Measurements from ENCODE around the gene L3MBTL3. TPM values are rescaled to one million over a fixed set of nuclear protein-coding genes. Genes with fewer than 3 reads are reported as not detected.

The L3MBTL3 gene
- total RNA-seq, 2 experiments from 2014 or later, result 29.0 to 30.1 TPM

- peaks cover 22% of the 10 kb centered on the region for H3K4me1 Mint-ChIP-seq (ENCODE audit: low read depth)
- CTCF ChIA-PET, result no interaction called here
Measured at GRCh38 chr6:130107710-130108109, 89.3 kb downstream of the L3MBTL3 start.

DNA sequence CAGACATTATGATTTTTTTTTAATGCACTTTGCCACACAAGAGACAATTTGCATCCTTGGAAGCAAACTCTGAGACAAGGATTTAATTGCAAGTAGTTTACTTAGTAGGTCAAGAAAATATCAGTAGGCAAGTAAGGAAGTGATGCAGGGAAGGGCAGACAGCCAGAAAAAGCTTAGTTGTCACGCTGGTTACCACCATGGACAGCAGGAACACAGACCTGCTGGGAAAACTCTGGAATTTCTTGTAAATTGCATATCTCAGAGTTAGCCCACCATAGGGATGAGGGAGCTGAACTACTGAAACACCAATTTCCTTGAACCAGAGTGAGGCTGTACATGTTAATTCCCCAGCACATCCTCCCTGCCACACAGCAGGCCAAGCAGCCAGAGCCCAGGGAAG is 92.7 kb downstream of the L3MBTL3 start:
- no peaks in the 10 kb centered on the region for H3K27me3 ChIP-seq (ENCODE audit: control insufficient read depth in 1 of 2, insufficient read depth in 2 of 2, low read length in 2 of 2)
- H3K27ac ChIP-seq (ENCODE audit: low read depth in 1 of 2, low read length in 2 of 2), result no peak overlapping the region
- H3K27ac Mint-ChIP-seq, result no peak overlapping the region
- H3K36me3 ChIP-seq (ENCODE audit: insufficient read depth, low read length), result peaks cover 24% of the 10 kb centered on the region
- ATAC-seq (ENCODE audit: poor library complexity) (no peak), DNase-seq (no peak)
- TF ChIP-seq CTCF (IDR thresholded peaks at IDR 0.05), result no peak
- peaks cover 4% of the 10 kb centered on the region for H3K9me3 Mint-ChIP-seq
- H3K4me3 ChIP-seq (ENCODE audit: low read length), result no peak overlapping the region
- intact Hi-C loops (cut with DNase I, micrococcal nuclease), result no loop called here
- no peaks in the 10 kb centered on the region for H3K4me1 ChIP-seq (ENCODE audit: insufficient read depth, low read length)
- no peaks in the 10 kb centered on the region for H3K27me3 Mint-ChIP-seq
- ChIA-PET CTCF (no interaction called here), POLR2A (no interaction called here)
- no peak overlapping the region for H3K4me3 Mint-ChIP-seq
- H3K36me3 Mint-ChIP-seq (ENCODE audit: low read depth), result peaks cover 82% of the 10 kb centered on the region
- H3K4me1 Mint-ChIP-seq (ENCODE audit: low read depth), result peaks cover 22% of the 10 kb centered on the region
- H3K9me3 ChIP-seq (ENCODE audit: control insufficient read depth in 1 of 2, insufficient read depth in 1 of 2, low read length in 2 of 2), result no peaks in the 10 kb centered on the region

More at GRCh38 chr6:130107710-130108109, 89.3 kb downstream of the L3MBTL3 start:
- H3K27ac Mint-ChIP-seq, result no peak overlapping the region
- TF ChIP-seq CTCF (IDR thresholded peaks at IDR 0.05), result no peak
- no peaks in the 10 kb centered on the region for H3K27me3 Mint-ChIP-seq
- POLR2A ChIA-PET, result interaction anchor here (0.6 to 1.2 kb wide), 2 partner anchors 25 to 106 kb away, joined by 3 read pairs; no protein-coding TSS in a partner anchor
- no peak for ATAC-seq (ENCODE audit: poor library complexity)
- H3K36me3 ChIP-seq (ENCODE audit: insufficient read depth, low read length), result peaks cover 34% of the 10 kb centered on the region
- H3K27ac ChIP-seq (ENCODE audit: low read depth in 1 of 2, low read length in 2 of 2), result no peak overlapping the region
- H3K4me1 ChIP-seq (ENCODE audit: insufficient read depth, low read length), result no peaks in the 10 kb centered on the region
- peaks cover 86% of the 10 kb centered on the region for H3K36me3 Mint-ChIP-seq (ENCODE audit: low read depth)
- DNase-seq, result no peak
- peaks cover 4% of the 10 kb centered on the region for H3K9me3 Mint-ChIP-seq
- H3K4me3 Mint-ChIP-seq, result no peak overlapping the region
- H3K4me3 ChIP-seq (ENCODE audit: low read length), result no peak overlapping the region
- no peaks in the 10 kb centered on the region for H3K9me3 ChIP-seq (ENCODE audit: control insufficient read depth in 1 of 2, insufficient read depth in 1 of 2, low read length in 2 of 2)
- H3K27me3 ChIP-seq (ENCODE audit: control insufficient read depth in 1 of 2, insufficient read depth in 2 of 2, low read length in 2 of 2), result no peaks in the 10 kb centered on the region
- intact Hi-C loops (cut with DNase I, micrococcal nuclease), result no loop called here

- H3K4me1 Mint-ChIP-seq (ENCODE audit: low read depth), result peaks cover 20% of the 10 kb centered on the region
- no peak for TF ChIP-seq CTCF (IDR thresholded peaks at IDR 0.05)
- H3K27ac Mint-ChIP-seq, result no peak overlapping the region
- no peaks in the 10 kb centered on the region for H3K4me1 ChIP-seq (ENCODE audit: insufficient read depth, low read length)
- no peak overlapping the region for H3K27ac ChIP-seq (ENCODE audit: low read depth in 1 of 2, low read length in 2 of 2)
- no peak overlapping the region for H3K4me3 Mint-ChIP-seq
- H3K9me3 Mint-ChIP-seq, result peaks cover 8% of the 10 kb centered on the region
- no peaks in the 10 kb centered on the region for H3K27me3 Mint-ChIP-seq
- peaks cover 74% of the 10 kb centered on the region for H3K36me3 Mint-ChIP-seq (ENCODE audit: low read depth)
- intact Hi-C loops (cut with DNase I, micrococcal nuclease), result no loop called here
- ChIA-PET CTCF (no interaction called here), POLR2A (interaction anchor here (0.6 kb wide), 1 partner anchor 28 kb away, joined by 3 read pairs; no protein-coding TSS in a partner anchor)
- H3K27me3 ChIP-seq (ENCODE audit: control insufficient read depth in 1 of 2, insufficient read depth in 2 of 2, low read length in 2 of 2), result no peaks in the 10 kb centered on the region
- no peaks in the 10 kb centered on the region for H3K9me3 ChIP-seq (ENCODE audit: control insufficient read depth in 1 of 2, insufficient read depth in 1 of 2, low read length in 2 of 2)
- H3K36me3 ChIP-seq (ENCODE audit: insufficient read depth, low read length), result peaks cover 9% of the 10 kb centered on the region
- no peak overlapping the region for H3K4me3 ChIP-seq (ENCODE audit: low read length)
- ATAC-seq (ENCODE audit: poor library complexity) (no peak), DNase-seq (no peak)
Measured at GRCh38 chr6:130113201-130113710, 94.9 kb downstream of the L3MBTL3 start.

Data from CD4-positive, alpha-beta T cell (primary cell).